Measurements from ENCODE around the gene PRSS8.

The PRSS8 gene

GRCh38 chr16:31092330-31092729 lies 43.2 kb downstream of the PRSS8 start:
- H3K4me3 Mint-ChIP-seq: peak overlapping the region; percentile 1
- DNase-seq (ENCODE audit: low spot score): no peak
- H3K36me3 Mint-ChIP-seq (ENCODE audit: low read depth): peaks cover 12% of the 10 kb centered on the region
- no peak overlapping the region for H3K27ac Mint-ChIP-seq
- peaks cover 13% of the 10 kb centered on the region for H3K4me1 Mint-ChIP-seq (ENCODE audit: low read depth)
- H3K27me3 Mint-ChIP-seq (ENCODE audit: low read depth): no peaks in the 10 kb centered on the region
- H3K9me3 Mint-ChIP-seq: no peaks in the 10 kb centered on the region

DNA sequence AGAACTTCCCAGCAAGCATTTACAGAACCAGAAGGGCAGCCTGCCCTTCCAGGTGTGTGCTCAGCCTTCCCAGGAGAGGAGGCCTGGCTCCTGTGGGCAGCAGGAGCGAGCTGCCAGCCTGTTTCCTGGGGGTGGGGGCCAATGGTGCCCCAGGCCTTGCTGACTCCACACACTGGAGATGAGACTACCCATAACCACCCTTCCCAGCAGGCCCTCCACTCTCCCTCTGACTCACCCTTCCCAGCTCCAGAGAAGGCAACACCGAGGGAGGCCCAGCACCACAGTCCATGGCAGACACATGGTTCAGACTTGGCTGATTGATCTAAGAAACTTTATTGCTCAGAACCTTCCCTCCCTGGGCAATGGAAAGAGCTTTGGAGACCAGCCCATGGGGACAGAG lies 45.0 kb downstream of the PRSS8 start:
- Mint-ChIP-seq H3K4me1 (ENCODE audit: low read depth) (peaks cover 9% of the 10 kb centered on the region), H3K4me3 (no peak overlapping the region), H3K27ac (no peak overlapping the region), H3K27me3 (ENCODE audit: low read depth) (no peaks in the 10 kb centered on the region), H3K9me3 (no peaks in the 10 kb centered on the region), H3K36me3 (ENCODE audit: low read depth) (peaks cover 13% of the 10 kb centered on the region)
- DNase-seq (ENCODE audit: low spot score): no peak

GRCh38 chr16:31089199-31089598 lies 46.3 kb downstream of the PRSS8 start:
- Mint-ChIP-seq H3K9me3 (no peaks in the 10 kb centered on the region), H3K27me3 (ENCODE audit: low read depth) (no peaks in the 10 kb centered on the region), H3K36me3 (ENCODE audit: low read depth) (peaks cover 11% of the 10 kb centered on the region), H3K4me3 (no peak overlapping the region), H3K27ac (no peak overlapping the region), H3K4me1 (ENCODE audit: low read depth) (peaks cover 4% of the 10 kb centered on the region)
- no peak for DNase-seq (ENCODE audit: low spot score)

DNA sequence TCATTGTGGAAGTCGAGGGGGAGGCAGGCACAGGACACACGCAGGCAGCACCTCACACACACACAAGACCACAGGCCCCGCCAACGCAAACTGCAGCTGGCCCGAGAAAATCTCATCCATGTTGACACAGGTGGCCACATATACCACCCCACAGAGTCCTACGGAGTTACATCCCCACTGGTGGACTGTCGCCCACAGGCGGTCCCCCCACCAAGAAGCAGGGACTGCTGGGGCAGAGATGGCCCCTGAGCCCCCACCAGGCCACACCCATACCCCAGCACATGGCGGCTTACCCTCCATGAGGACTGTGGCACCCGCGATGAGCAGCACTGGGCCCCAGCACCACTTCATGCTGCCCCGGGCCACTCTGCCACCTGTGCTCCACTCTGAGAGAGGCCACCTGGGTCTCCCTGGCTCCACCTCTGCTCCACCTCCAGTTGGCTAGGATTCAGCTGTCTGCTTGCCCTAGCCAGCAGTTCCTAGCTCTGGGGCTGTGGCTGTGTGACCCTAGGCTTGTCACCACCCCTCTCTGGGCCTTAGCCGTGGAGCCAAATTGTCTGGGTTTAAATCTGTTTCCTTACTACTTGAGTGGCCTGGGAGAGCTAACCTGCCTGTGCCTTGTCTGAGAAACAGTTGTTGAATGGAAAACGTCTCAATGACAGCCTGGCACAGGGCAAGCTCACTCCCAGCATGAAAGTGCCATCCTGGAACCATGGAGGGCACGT lies 46.9 kb downstream of the PRSS8 start, which contains the start of gene PRSS53:
PRSS53 (minus strand) TSS at position 485 of the 725 bp plus-strand sequence; CDS start at position 351, 134 bp downstream.
- Mint-ChIP-seq H3K9me3 (no peaks in the 10 kb centered on the region), H3K36me3 (ENCODE audit: low read depth) (peaks cover 10% of the 10 kb centered on the region), H3K27ac (no peak within 1 kb of the TSS), H3K27me3 (ENCODE audit: low read depth) (no peaks in the 10 kb centered on the region), H3K4me3 (no peak within 1 kb of the TSS), H3K4me1 (ENCODE audit: low read depth) (peaks cover 1% of the 10 kb centered on the region)
- DNase-seq (ENCODE audit: low spot score): no peak

- Mint-ChIP-seq H3K9me3 (no peaks in the 10 kb centered on the region), H3K4me1 (ENCODE audit: low read depth) (no peaks in the 10 kb centered on the region), H3K36me3 (ENCODE audit: low read depth) (peaks cover 10% of the 10 kb centered on the region), H3K27me3 (ENCODE audit: low read depth) (no peaks in the 10 kb centered on the region), H3K27ac (no peak overlapping the region), H3K4me3 (no peak overlapping the region)
- DNase-seq (ENCODE audit: low spot score): no peak
These were observed 47.6 kb downstream of the PRSS8 start for GRCh38 chr16:31087971-31088370.

GRCh38 chr16:31087481-31087880 lies 48.0 kb downstream of the PRSS8 start:
- Mint-ChIP-seq H3K27me3 (ENCODE audit: low read depth) (no peaks in the 10 kb centered on the region), H3K27ac (no peak overlapping the region), H3K4me1 (ENCODE audit: low read depth) (no peaks in the 10 kb centered on the region), H3K4me3 (no peak overlapping the region), H3K36me3 (ENCODE audit: low read depth) (peaks cover 10% of the 10 kb centered on the region), H3K9me3 (no peaks in the 10 kb centered on the region)
- no peak for DNase-seq (ENCODE audit: low spot score)

GRCh38 chr16:31086629-31086906 lies 49.0 kb downstream of the PRSS8 start:
- peaks cover 3% of the 10 kb centered on the region for H3K4me1 Mint-ChIP-seq (ENCODE audit: low read depth)
- no peaks in the 10 kb centered on the region for H3K9me3 Mint-ChIP-seq
- H3K4me3 Mint-ChIP-seq: no peak overlapping the region
- no peaks in the 10 kb centered on the region for H3K27me3 Mint-ChIP-seq (ENCODE audit: low read depth)
- DNase-seq (ENCODE audit: low spot score): no peak
- peaks cover 13% of the 10 kb centered on the region for H3K36me3 Mint-ChIP-seq (ENCODE audit: low read depth)
- no peak overlapping the region for H3K27ac Mint-ChIP-seq

DNA sequence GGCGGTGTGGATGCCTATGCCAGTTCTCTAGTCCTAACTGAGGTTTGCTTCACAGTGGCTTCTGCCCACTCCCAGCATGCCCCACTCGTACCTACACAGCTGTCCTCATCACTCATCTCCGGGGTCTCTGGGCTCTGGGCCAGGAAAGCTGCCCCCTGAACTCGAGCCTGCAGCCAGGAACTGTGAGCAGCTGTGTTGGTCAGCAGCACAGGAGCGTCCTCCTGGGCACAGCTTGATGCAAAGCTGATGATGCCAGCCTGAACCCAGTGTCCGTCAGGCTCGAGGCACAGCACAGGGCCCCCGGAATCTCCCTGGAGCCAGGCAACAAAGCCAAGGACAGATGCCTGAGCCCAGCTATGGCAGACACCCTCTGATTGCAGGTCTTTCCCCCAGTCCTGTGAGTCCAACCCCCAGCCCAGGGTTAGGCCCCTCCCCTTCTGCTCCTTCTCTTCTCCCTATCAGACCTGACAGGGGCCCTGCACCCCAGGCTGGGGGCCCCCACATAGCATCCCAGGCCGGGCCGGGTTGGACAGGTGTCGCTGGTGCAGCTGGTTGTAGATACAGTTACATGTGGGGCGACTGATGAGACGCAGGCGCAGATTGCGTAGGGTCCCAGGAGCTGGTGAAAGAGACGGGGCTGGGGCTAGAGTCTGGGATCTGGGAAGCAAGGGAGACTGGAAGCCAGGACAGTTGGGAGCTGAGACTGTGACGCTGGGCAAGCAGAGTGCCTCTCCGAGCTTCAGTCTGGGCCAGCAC lies 49.5 kb downstream of the PRSS8 start:
- no peak overlapping the region for H3K27ac Mint-ChIP-seq
- H3K9me3 Mint-ChIP-seq: no peaks in the 10 kb centered on the region
- no peak overlapping the region for H3K4me3 Mint-ChIP-seq
- no peaks in the 10 kb centered on the region for H3K27me3 Mint-ChIP-seq (ENCODE audit: low read depth)
- H3K36me3 Mint-ChIP-seq (ENCODE audit: low read depth): peaks cover 13% of the 10 kb centered on the region
- no peak for DNase-seq (ENCODE audit: low spot score)
- H3K4me1 Mint-ChIP-seq (ENCODE audit: low read depth): peaks cover 3% of the 10 kb centered on the region

DNA sequence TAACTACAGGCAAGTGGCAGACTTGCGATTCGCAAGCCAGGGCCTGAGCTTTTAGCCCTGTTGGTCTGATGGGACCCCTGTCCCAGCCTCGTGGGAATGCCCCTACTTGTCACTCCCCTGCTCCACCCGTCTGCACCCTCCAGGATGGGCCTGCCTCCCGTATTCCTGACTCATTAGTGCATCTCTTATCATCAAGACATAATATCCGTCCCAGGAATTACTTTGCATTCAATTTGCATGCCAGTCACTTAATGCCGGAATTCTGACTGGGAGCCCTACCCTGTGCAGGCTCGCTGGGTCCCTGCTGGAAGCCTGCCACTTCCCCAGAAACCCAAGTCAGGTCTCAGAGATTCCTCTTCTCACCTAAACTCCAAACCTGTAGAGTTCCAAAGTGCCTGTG lies 50.1 kb downstream of the PRSS8 start:
- H3K27me3 Mint-ChIP-seq (ENCODE audit: low read depth): no peaks in the 10 kb centered on the region
- no peaks in the 10 kb centered on the region for H3K9me3 Mint-ChIP-seq
- H3K27ac Mint-ChIP-seq: no peak overlapping the region
- no peak for DNase-seq (ENCODE audit: low spot score)
- peaks cover 15% of the 10 kb centered on the region for H3K36me3 Mint-ChIP-seq (ENCODE audit: low read depth)
- no peak overlapping the region for H3K4me3 Mint-ChIP-seq
- peaks cover 3% of the 10 kb centered on the region for H3K4me1 Mint-ChIP-seq (ENCODE audit: low read depth)

DNA sequence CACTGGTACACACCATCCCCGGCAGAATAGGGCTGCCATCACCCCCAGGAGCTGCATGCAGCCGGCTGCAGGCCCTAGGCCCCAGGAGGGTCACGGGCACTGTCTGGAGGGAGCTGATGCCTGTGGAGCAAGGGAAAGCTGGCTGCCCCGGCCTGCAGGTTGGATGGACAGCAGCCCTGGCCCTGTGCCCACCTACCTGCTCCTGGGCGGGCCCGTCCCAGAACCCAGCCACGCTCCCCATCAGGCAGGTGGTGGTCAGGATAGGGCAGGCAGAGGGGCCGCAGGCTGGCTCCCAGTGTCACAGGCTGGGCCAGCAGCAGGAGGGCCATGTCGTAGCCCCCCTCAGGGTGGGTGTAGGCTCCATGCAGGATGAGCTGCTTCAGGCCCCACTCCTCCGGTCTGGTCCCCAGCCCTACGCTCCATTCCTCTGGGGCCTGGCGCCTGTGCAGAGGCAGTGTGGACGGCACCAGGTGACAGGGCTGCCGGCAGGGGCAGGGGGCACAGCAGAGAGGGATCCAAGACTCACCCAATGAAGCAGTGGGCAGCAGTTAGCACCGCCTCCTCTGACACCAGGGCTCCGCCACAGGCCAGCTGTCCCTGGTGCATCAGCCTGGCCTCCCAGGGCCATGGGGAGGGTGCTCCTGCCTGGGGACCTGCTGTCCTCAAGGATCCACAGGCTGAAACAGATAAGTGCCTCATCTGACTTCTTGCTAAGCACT lies 50.8 kb downstream of the PRSS8 start:
- Mint-ChIP-seq H3K4me3 (no peak overlapping the region), H3K36me3 (ENCODE audit: low read depth) (peaks cover 18% of the 10 kb centered on the region), H3K27ac (no peak overlapping the region), H3K9me3 (no peaks in the 10 kb centered on the region), H3K4me1 (ENCODE audit: low read depth) (peaks cover 3% of the 10 kb centered on the region), H3K27me3 (ENCODE audit: low read depth) (no peaks in the 10 kb centered on the region)
- no peak for DNase-seq (ENCODE audit: low spot score)

DNA sequence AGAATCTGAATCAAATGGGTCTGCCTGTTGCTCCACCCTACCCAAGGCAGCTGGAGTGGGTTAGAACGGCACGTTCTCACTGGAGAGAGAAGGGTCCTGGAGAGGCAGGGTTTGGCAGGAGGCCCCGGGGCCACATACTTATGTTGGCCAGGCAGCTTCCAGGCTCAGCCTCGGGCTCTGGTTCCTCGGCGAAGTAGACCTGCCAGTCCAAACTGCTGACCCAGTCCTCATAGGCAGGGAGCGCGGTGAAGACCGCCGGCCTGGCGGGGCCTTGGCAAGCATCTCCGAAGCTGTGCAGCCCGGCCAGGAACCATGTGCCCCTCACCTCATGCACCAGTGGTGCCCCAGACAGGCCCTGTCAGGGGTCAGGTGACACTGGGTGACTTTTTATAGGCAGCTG lies 51.5 kb downstream of the PRSS8 start:
- H3K27me3 Mint-ChIP-seq (ENCODE audit: low read depth): no peaks in the 10 kb centered on the region
- peaks cover 21% of the 10 kb centered on the region for H3K36me3 Mint-ChIP-seq (ENCODE audit: low read depth)
- H3K4me3 Mint-ChIP-seq: no peak overlapping the region
- no peak for DNase-seq (ENCODE audit: low spot score)
- peaks cover 3% of the 10 kb centered on the region for H3K4me1 Mint-ChIP-seq (ENCODE audit: low read depth)
- no peak overlapping the region for H3K27ac Mint-ChIP-seq
- no peaks in the 10 kb centered on the region for H3K9me3 Mint-ChIP-seq

- Mint-ChIP-seq H3K27me3 (ENCODE audit: low read depth) (no peaks in the 10 kb centered on the region), H3K9me3 (no peaks in the 10 kb centered on the region), H3K4me1 (ENCODE audit: low read depth) (peaks cover 3% of the 10 kb centered on the region), H3K27ac (no peak overlapping the region), H3K36me3 (ENCODE audit: low read depth) (peaks cover 25% of the 10 kb centered on the region), H3K4me3 (no peak overlapping the region)
- DNase-seq (ENCODE audit: low spot score): no peak
These were observed 52.0 kb downstream of the PRSS8 start for GRCh38 chr16:31083556-31083955.

GRCh38 chr16:31083081-31083480 lies 52.4 kb downstream of the PRSS8 start:
- no peak for DNase-seq (ENCODE audit: low spot score)
- peaks cover 3% of the 10 kb centered on the region for H3K4me1 Mint-ChIP-seq (ENCODE audit: low read depth)
- H3K27ac Mint-ChIP-seq: no peak overlapping the region
- no peaks in the 10 kb centered on the region for H3K27me3 Mint-ChIP-seq (ENCODE audit: low read depth)
- no peaks in the 10 kb centered on the region for H3K9me3 Mint-ChIP-seq
- peaks cover 29% of the 10 kb centered on the region for H3K36me3 Mint-ChIP-seq (ENCODE audit: low read depth)
- no peak overlapping the region for H3K4me3 Mint-ChIP-seq

DNA sequence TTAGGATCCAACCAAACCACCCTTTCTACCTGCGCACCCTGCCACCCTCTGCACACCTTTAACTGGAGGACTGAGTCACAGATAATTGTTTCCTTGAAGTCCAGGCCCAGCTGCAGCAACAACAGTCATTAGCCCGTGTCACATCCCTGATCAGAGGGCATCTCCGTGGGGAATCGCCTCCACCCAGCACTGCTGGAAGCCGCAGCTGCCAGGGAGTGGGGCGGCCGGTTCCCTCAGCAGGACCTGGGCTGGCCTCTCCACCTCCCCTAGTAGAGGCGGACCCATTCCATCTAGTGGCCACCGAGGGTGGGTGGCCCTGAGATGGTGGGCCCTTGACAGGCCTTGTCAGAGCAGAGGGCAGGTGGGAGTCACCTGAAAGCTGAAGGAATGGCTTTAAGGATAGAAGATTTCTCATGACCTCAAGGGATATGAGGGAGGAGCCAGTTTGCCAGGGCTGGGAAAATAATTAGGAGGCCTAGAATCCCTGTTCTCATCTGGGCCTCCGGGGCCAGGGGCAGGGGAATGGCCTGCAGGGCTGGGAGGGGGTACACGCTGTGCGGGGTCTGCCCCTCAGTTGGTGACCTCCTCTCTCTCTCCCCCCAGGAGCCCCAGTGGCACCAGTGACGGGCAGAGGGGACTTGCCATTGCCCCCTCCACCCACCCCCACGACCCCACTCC lies 53.0 kb downstream of the PRSS8 start:
- Mint-ChIP-seq H3K27ac (no peak overlapping the region), H3K36me3 (ENCODE audit: low read depth) (peaks cover 34% of the 10 kb centered on the region), H3K27me3 (ENCODE audit: low read depth) (no peaks in the 10 kb centered on the region), H3K4me1 (ENCODE audit: low read depth) (peaks cover 3% of the 10 kb centered on the region), H3K9me3 (no peaks in the 10 kb centered on the region), H3K4me3 (no peak overlapping the region)
- DNase-seq (ENCODE audit: low spot score): no peak

Measured in T-helper 2 cell treated with Interferon-gamma antibody and Interleukin-4, amounts not matched to agents 5 μg/mL and 100 μg/mL, for 36 hours (primary cell).